Smooth muscle cell of bladder (primary cell): Measurements from ENCODE around the gene NTPCR. TPM values are rescaled to one million over a fixed set of nuclear protein-coding genes. Genes with fewer than 3 reads are reported as not detected.

Experiments used
- total RNA-seq: library from RNA; depleted of rRNA; stranded (reverse); fragments of >200 nt; gene quantifications from 2 replicates; pipeline ENCODE4 v1.2.3, GENCODE V29; 2014

Gene NTPCR, protein sequence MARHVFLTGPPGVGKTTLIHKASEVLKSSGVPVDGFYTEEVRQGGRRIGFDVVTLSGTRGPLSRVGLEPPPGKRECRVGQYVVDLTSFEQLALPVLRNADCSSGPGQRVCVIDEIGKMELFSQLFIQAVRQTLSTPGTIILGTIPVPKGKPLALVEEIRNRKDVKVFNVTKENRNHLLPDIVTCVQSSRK
- 10.4 and 16.1 TPM in 2 replicates for total RNA-seq

DNA sequence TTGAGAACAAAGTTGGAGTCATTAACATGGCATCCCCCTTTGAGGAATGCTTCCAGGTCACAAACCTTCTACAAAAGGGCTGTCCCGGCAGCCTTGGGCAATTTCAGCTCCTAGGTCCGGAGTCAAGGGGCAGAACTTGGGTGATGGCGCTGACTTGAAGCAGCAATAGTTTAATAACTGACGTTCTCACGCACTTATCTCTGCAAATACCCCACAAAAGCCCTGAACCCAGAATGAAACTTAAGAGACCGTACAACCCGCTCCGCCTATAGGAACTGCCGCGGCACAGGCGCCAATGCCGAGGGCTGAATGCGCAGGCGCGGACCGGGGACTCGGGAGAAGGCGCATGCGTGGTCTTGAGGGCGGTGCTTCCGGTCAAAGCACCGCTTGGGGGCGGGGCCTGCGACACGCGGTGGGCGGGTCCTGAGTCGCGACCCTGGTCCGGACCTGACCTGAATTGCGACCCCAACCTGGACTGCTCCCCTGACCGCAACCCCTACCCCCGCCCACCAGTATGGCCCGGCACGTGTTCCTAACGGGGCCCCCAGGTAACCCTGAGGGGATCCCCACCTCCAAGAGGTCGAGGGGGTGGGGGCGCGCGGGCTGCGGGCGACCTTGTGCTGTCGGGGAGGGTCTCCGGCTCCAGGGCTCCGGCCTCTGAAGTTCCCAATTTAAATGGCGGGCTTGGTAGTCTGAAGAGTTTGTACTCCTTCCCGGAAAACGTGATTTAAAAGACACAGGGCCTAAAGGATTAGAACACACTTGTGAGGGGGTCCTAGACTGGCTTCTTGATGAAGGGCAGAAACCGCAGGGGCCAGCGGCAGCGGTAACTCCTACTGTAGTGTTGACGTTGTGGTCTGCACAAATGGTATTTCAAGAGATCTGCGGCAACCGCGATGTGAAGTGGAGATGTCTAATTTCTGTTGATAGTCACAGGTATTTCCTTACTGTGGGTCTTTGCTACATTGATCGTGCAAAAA is at the start of gene NTPCR:
Gene NTPCR (plus strand): TSS at position 415 of the 980 bp plus-strand sequence. CDS start 100 bp downstream, at position 515.

Other genes with a start within 250 kb of the NTPCR start
- gene MAP10, start 145.2 kb upstream of the NTPCR start, total RNA-seq = 1.3 and 1.5 TPM in 2 replicates